GM12878 (cell line): ENCODE data around the gene TCF12. TPM values are rescaled to one million over a fixed set of nuclear protein-coding genes. Genes with fewer than 3 reads are reported as not detected.

Experiments
- CBFB ChIP-seq: IDR thresholded peaks from 2 replicates; pipeline ENCODE4 v1.6.1; 2016; ENCODE audit warnings: antibody characterized with exemption, low read depth
- POU2F2 ChIP-seq: IDR thresholded peaks from 3 replicates; pipeline ENCODE4 v1.6.1; 2011; ENCODE audit warnings: low read depth, mild to moderate bottlenecking, low read length, borderline replicate concordance
- SP1 ChIP-seq: IDR thresholded peaks from one replicate; pipeline ENCODE4 v1.6.1; 2011; ENCODE audit warnings: low read depth, low read length
- polyA plus RNA-seq, 11 experiments: library from polyadenylated mRNA; depleted of rRNA in 4 of 11; unstranded in 6 of 11; stranded (reverse) in 5 of 11; fragments of >200 nt; fragmentation: Nextera tagmentation in 4 of 11; fragmentation: Illumina TruSeq in 1 of 11; extraction: Ambion mirVana in 4 of 11; extraction: Trizol in 1 of 11; gene quantifications; 1 replicate in 1 of 11; 2 replicates in 10 of 11; pipeline versions ENCODE4 v1.2.1 to v1.2.3, GENCODE V29; 2011 to 2016; ENCODE audit warnings: inconsistent platforms in 2 of 11, missing spikeins in 2 of 11, low read depth in 1 of 11
- total RNA-seq, 4 experiments: library from RNA; depleted of rRNA in 3 of 4; stranded (reverse); fragments of >200 nt in 3 of 4; fragmentation: Illumina TruSeq in 1 of 4; extraction: Trizol in 1 of 4; gene quantifications; 2 replicates each; pipeline versions ENCODE4 v1.2.1 to v1.2.3, GENCODE V29; 2013 to 2021
- TF ChIP-seq, protein P1 (sequence below): fragments of 450-650 bp; IDR thresholded peaks from 2 replicates; pipeline ENCODE4 v1.6.1; 2016; ENCODE audit warnings: mild to moderate bottlenecking
- TF ChIP-seq, protein P2 (sequence below): fragments of 450-650 bp; formaldehyde crosslinking; IDR thresholded peaks from 2 replicates; pipeline ENCODE4 v1.5.0; 2022; ENCODE audit warnings: mild to moderate bottlenecking, missing genetic modification characterization
- TF ChIP-seq, protein P3 (sequence below): IDR thresholded peaks from 2 replicates; pipeline ENCODE4 v1.6.1; 2011; ENCODE audit warnings: low read depth, low read length, improper control_type of control experiment, borderline replicate concordance

TCF12 gene
- total and polyA plus RNA-seq, 10 of the 15 experiments (the other 5 are each of a cell fraction or from before 2014, with no cell fraction given) = 8.2 to 70.9 (median 49.5) TPM

DNA sequence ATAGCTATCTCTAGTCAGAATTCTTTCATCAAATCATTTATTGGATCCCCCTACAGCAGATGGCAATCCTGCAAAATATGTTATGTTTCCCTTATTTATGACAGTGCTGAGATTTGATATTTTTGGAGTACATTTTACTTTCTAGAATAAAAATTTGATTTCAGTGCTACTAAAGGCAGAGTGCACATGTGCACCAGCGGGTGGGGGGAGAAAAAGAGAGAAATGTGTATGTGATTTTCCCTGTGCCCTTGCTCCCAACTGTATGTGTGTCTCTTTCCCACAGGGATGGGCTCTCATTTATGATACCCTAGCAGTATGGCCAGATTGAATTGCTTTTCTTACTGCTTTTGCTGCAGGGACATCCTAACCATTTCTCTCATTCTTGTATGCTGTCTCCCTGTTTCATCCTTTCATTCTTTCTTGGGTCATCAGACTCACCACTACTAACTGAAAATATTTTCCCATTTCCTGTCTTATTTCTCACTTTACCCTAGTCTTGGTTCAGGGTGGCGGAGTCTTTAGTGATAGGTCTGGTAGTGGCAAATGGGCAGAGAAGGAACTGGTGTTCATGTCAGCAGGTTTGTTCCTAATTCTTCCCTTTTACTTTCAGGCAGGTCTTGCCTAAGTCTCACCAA is 140.7 kb downstream of the TCF12 start (continued):
- TF ChIP-seq, protein P1, sequence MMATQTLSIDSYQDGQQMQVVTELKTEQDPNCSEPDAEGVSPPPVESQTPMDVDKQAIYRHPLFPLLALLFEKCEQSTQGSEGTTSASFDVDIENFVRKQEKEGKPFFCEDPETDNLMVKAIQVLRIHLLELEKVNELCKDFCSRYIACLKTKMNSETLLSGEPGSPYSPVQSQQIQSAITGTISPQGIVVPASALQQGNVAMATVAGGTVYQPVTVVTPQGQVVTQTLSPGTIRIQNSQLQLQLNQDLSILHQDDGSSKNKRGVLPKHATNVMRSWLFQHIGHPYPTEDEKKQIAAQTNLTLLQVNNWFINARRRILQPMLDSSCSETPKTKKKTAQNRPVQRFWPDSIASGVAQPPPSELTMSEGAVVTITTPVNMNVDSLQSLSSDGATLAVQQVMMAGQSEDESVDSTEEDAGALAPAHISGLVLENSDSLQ = no peak
- TF ChIP-seq CBFB (no peak), POU2F2 (no peak), SP1 (no peak)
- TF ChIP-seq, protein P2, sequence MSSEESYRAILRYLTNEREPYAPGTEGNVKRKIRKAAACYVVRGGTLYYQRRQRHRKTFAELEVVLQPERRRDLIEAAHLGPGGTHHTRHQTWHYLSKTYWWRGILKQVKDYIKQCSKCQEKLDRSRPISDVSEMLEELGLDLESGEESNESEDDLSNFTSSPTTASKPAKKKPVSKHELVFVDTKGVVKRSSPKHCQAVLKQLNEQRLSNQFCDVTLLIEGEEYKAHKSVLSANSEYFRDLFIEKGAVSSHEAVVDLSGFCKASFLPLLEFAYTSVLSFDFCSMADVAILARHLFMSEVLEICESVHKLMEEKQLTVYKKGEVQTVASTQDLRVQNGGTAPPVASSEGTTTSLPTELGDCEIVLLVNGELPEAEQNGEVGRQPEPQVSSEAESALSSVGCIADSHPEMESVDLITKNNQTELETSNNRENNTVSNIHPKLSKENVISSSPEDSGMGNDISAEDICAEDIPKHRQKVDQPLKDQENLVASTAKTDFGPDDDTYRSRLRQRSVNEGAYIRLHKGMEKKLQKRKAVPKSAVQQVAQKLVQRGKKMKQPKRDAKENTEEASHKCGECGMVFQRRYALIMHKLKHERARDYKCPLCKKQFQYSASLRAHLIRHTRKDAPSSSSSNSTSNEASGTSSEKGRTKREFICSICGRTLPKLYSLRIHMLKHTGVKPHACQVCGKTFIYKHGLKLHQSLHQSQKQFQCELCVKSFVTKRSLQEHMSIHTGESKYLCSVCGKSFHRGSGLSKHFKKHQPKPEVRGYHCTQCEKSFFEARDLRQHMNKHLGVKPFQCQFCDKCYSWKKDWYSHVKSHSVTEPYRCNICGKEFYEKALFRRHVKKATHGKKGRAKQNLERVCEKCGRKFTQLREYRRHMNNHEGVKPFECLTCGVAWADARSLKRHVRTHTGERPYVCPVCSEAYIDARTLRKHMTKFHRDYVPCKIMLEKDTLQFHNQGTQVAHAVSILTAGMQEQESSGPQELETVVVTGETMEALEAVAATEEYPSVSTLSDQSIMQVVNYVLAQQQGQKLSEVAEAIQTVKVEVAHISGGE = no peak
- TF ChIP-seq, protein P3, sequence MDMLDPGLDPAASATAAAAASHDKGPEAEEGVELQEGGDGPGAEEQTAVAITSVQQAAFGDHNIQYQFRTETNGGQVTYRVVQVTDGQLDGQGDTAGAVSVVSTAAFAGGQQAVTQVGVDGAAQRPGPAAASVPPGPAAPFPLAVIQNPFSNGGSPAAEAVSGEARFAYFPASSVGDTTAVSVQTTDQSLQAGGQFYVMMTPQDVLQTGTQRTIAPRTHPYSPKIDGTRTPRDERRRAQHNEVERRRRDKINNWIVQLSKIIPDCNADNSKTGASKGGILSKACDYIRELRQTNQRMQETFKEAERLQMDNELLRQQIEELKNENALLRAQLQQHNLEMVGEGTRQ = no peak
- TF ChIP-seq, all 136 proteins: peak for 0
